Tibial nerve (tissue), 4 donors: ENCODE results near the gene IGF1R.

ENCODE experiments used
- CTCF ChIP-seq, 5 experiments: fragments of 200-600 bp in 3 of 5; fragments of 450-650 bp in 2 of 5; sonication (generic) in 3 of 5; IDR thresholded peaks; one replicate each; pipeline ENCODE4 v1.5.1; 2016 to 2019; ENCODE audit warnings: antibody characterized with exemption in 5 of 5, mild to moderate bottlenecking in 3 of 5, moderate library complexity in 2 of 5
- EP300 ChIP-seq, 2 donors: sonication (generic); formaldehyde crosslinking; IDR thresholded peaks; one replicate each; pipeline ENCODE4 v1.6.1; 2017; ENCODE audit warnings: antibody characterized with exemption in 2 of 2, mild to moderate bottlenecking in 1 of 2
- POLR2A ChIP-seq, 2 donors: fragments of 450-650 bp; IDR thresholded peaks; one replicate each; pipeline ENCODE4 v1.6.1; 2017; ENCODE audit warnings: antibody characterized with exemption in 2 of 2, mild to moderate bottlenecking in 2 of 2, moderate library complexity in 2 of 2

- no peak for TF ChIP-seq CTCF (IDR thresholded peaks at IDR 0.05)
- no peak for TF ChIP-seq EP300 (IDR thresholded peaks at IDR 0.05)
- no peak for TF ChIP-seq POLR2A (IDR thresholded peaks at IDR 0.05)
Measured at GRCh38 chr15:98870788-98871187, 222.4 kb downstream of the IGF1R start.
